K562 treated with DMSO at 1 percent for 4 hours (cell line): ENCODE measurements around the gene RAB24. TPM values are rescaled to one million over a fixed set of nuclear protein-coding genes. Genes with fewer than 3 reads are reported as not detected.

Experiments used
- total RNA-seq: library from RNA; unstranded; fragments of 300-600 nt; gene quantifications from 2 replicates; pipeline ENCODE4 v1.2.3, GENCODE V29; 2022; ENCODE audit not compliant: insufficient read depth

Gene RAB24
- 62.2 and 65.3 TPM in 2 replicates for total RNA-seq

DNA sequence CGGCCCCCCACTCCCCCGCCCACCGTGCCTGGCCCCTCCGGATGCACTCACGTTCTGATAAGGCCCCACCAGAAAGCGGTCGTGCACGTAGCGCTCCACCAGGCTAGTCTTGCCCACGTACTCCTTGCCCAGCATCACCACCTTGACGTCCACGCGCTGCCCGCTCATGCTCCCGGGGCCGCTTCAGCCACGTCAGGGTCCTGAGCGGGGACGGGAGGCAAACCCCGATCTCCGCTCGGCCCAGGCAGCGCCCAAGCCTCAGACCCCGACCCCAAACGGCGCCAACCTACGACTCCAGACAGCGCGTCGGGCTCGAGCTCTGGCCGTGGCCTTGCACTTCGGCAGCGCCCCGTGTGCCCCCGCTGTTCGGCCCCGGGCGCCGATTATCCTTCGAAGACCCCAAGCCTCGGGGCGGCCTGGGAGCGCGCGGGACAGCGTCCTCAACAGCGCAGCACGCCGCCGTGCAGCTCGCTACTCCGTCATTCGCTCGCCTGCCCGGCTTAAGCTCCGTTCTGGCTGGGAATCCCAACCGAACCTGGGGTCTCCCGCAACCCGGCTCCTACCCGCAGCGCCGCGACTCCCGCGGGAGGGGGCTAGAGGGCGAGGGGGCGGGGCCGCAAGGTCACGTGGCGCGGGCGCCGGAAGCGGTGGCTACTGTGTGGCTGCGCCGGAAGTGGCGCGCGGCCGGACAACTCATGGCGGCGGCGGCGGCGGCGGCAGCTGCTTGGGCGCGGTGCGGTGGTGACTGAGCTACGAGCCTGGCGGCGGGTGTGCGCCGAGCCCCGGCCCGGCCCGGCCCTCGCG is at the start of gene RAB24, which contains the start of gene PRELID1:
Gene RAB24 (minus strand): TSS at position 599 of the 804 bp plus-strand sequence. CDS start 431 bp downstream, at position 168.
Gene PRELID1 (plus strand): TSS at position 679 of the 804 bp plus-strand sequence. CDS start 187 bp downstream, outside the sequence.

DNA sequence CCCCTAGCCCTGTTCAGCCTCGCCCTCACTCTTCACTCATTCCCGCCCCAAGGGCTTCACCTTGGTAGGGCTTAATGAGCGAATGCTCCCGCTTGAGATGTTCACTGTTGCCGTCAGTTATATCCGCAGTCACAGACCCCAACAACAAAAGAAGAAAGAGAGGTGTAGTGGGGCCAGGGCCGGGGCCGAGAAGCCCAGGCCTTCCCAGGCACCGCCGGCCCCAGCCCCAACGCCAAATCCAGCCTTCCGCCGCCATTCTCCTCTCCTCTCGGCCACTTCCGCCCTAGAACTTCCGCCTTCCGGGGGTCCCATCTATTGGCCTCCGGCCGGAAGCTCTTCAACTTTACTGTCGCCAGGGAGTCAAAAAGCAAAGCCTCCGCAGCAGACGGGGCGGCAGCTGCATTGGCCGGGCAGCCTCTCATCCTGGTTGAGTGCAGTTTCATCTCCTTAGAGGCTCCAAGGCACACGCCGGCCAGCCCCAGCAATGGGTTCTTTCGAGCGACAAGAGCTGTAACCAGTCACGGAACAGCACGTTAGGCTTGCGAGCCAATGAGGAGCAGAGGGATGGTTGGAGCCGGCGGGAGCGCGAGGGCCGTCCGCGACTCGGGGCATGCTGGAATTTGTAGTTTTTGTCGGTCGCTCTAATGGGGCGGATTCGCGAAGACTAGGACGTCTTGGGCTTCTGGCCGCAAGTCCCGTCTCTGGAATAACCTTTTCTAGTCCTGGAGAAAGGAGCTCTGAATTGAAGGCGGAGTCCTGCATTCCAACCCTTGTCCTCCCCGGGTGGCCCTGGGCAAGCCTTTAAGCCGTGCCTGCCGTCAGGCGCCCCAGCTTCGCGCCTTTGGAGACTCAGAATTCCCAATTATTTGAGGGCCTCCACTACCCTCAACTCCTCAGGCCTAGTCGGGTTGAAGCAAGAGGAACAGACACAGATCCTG is 48.1 kb upstream of the RAB24 start, which contains the start of gene LMAN2:
Gene LMAN2 (minus strand): TSS at position 277 of the 938 bp plus-strand sequence. CDS start 21 bp downstream, at position 256.

DNA sequence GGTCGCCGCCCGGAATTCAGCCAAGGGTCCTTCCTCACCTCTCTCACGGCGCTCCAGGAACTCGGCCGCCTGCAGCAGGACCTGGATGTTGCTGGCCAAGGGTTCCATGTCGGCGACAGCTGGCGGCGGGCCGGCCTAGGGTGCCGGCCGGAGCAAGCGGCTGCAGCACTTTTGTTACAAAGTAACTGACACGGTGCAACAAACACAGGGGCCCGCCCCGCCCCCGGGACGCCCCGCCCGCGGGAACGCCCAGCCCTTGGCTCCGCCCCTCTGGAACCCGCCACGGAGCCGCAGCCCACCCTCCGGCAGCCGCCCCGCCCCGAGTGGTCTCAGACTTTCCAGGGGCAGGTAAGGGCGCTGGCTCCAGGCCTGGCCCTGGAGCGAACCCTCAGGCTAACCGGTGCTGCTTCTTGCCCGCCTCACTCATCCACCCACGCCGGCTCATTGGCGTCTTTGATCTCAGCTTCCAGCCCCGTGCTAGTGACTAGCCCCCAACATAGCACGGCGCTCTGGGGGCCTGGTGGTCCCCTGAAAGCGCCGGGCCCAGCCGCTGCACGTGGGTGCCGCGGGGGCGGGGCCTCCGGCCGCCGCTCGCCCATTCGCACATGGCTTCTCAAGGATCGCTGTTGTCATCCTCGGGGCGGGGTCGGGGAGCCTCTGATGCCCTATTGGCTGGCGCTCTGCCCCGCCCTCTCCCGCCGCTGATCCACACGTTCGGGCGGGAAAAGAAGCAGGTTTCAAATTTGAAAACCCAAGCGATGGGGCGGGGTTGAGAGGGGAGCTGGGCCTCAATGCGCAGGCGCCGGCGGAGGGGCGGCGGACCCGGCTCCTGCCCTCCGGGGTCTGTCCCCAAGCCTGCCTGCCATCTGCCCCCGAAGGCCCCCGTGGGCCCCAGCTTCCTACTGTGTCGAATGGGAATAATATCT is 8.5 kb upstream of the RAB24 start, which contains the start of gene MXD3:
Gene MXD3 (minus strand): TSS at position 176 of the 926 bp plus-strand sequence. CDS start 68 bp downstream, at position 108.

Other genes starting within 250 kb of the RAB24 start
- 7.3 and 9.4 TPM in 2 replicates for gene FGFR4, start 216.8 kb downstream of the RAB24 start, total RNA-seq
- 10.2 and 13.0 TPM in 2 replicates for gene NSD1, start 169.9 kb downstream of the RAB24 start, total RNA-seq
- 227 and 280 TPM in 2 replicates for gene PRELID1, start 80 bp upstream of the RAB24 start, total RNA-seq
- 21.6 and 36.2 TPM in 2 replicates for gene MXD3, start 8.2 kb upstream of the RAB24 start, total RNA-seq
- gene LMAN2, start 47.9 kb upstream of the RAB24 start, total RNA-seq = 298 and 335 TPM in 2 replicates
- 55.1 and 60.6 TPM in 2 replicates for gene RGS14, start 54.2 kb upstream of the RAB24 start, total RNA-seq
- gene SLC34A1, start 80.7 kb upstream of the RAB24 start, total RNA-seq = not detected in 2 replicates
- not detected in 2 replicates for gene PFN3, start 96.9 kb upstream of the RAB24 start, total RNA-seq
- gene F12, start 105.8 kb upstream of the RAB24 start, total RNA-seq = 12.2 and 12.7 TPM in 2 replicates
- gene GRK6, start 123.0 kb upstream of the RAB24 start, total RNA-seq = 65.2 and 66.7 TPM in 2 replicates
- 8.7 and 12.3 TPM in 2 replicates for gene PRR7, start 143.1 kb upstream of the RAB24 start, total RNA-seq
- gene DBN1, start 169.9 kb upstream of the RAB24 start, total RNA-seq = 42.5 and 57.4 TPM in 2 replicates
- 109 and 111 TPM in 2 replicates for gene PDLIM7, start 193.9 kb upstream of the RAB24 start, total RNA-seq
- 17.6 and 19.9 TPM in 2 replicates for gene DOK3, start 206.1 kb upstream of the RAB24 start, total RNA-seq
- 102 and 110 TPM in 2 replicates for gene DDX41, start 213.2 kb upstream of the RAB24 start, total RNA-seq